ENCODE measurements around the gene SMARCD2. TPM values are rescaled to one million over a fixed set of nuclear protein-coding genes. Genes with fewer than 3 reads are reported as not detected.

Gene SMARCD2
- polyA plus RNA-seq, 2 of the 4 experiments (the other 2 are of a cell fraction) = 40.4 to 52.7 TPM

DNA sequence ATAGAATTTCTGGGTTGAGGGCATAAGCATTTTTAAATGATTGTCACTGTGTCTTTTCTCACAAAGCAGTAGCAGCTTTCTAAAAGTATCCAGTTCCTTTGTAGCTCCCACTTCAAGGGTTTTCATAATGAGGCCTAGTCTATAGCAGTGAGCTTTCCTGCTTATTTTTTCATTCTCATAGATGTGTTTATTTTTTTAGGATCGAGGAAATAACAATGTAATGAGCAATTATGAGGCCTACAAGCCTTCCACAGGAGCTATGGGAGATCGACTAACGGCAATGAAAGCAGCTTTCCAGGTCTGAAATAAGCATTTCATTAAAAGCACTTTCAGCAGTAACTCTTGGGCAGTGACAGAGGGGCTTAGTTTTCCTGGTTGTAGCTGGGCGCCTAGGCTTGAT, 25.8 kb downstream of the SMARCD2 start:
- no peaks in the 10 kb centered on the region for H3K9me3 ChIP-seq
- H3K4me1 ChIP-seq = peaks cover 24% of the 10 kb centered on the region
- no peak for ATAC-seq
- CTCF ChIA-PET = interaction anchor here (1.5 to 5.7 kb wide), 3 partner anchors 12 to 19 kb away, joined by 5 to 33 read pairs (median 27); partner anchors contain the start of genes FTSJ3 and PSMC5
- H3K4me3 ChIP-seq = no peak overlapping the region
- TF ChIP-seq NFE2L2 (conservative IDR thresholded peaks at IDR 0.05; ENCODE audit: low read length) = no peak
- TF ChIP-seq CEBPB (IDR thresholded peaks at IDR 0.05) = no peak
- TF ChIP-seq POLR2A (IDR thresholded peaks at IDR 0.05; ENCODE audit: low read length) = no peak
- no peak for TF ChIP-seq HEYL (CRISPR knock-in tag; IDR thresholded peaks at IDR 0.05)
- no peak for TF ChIP-seq ZC3H11A (IDR thresholded peaks at IDR 0.05)
- TF ChIP-seq TFCP2L1 (CRISPR knock-in tag; IDR thresholded peaks at IDR 0.05) = no peak
- TF ChIP-seq, protein P1, sequence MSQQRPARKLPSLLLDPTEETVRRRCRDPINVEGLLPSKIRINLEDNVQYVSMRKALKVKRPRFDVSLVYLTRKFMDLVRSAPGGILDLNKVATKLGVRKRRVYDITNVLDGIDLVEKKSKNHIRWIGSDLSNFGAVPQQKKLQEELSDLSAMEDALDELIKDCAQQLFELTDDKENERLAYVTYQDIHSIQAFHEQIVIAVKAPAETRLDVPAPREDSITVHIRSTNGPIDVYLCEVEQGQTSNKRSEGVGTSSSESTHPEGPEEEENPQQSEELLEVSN (IDR thresholded peaks at IDR 0.05; ENCODE audit: borderline replicate concordance, low read depth) = no peak
- no peak for TF ChIP-seq CHD4 (IDR thresholded peaks at IDR 0.05; ENCODE audit: borderline replicate concordance)
- TF ChIP-seq EP300 (IDR thresholded peaks at IDR 0.05) = no peak
- TF ChIP-seq PHF8 (IDR thresholded peaks at IDR 0.05; ENCODE audit: borderline replicate concordance, low read depth) = no peak
- TF ChIP-seq ZFP36 (IDR thresholded peaks at IDR 0.05; ENCODE audit: borderline replicate concordance, partially characterized antibody) = no peak
- TF ChIP-seq, protein P2, sequence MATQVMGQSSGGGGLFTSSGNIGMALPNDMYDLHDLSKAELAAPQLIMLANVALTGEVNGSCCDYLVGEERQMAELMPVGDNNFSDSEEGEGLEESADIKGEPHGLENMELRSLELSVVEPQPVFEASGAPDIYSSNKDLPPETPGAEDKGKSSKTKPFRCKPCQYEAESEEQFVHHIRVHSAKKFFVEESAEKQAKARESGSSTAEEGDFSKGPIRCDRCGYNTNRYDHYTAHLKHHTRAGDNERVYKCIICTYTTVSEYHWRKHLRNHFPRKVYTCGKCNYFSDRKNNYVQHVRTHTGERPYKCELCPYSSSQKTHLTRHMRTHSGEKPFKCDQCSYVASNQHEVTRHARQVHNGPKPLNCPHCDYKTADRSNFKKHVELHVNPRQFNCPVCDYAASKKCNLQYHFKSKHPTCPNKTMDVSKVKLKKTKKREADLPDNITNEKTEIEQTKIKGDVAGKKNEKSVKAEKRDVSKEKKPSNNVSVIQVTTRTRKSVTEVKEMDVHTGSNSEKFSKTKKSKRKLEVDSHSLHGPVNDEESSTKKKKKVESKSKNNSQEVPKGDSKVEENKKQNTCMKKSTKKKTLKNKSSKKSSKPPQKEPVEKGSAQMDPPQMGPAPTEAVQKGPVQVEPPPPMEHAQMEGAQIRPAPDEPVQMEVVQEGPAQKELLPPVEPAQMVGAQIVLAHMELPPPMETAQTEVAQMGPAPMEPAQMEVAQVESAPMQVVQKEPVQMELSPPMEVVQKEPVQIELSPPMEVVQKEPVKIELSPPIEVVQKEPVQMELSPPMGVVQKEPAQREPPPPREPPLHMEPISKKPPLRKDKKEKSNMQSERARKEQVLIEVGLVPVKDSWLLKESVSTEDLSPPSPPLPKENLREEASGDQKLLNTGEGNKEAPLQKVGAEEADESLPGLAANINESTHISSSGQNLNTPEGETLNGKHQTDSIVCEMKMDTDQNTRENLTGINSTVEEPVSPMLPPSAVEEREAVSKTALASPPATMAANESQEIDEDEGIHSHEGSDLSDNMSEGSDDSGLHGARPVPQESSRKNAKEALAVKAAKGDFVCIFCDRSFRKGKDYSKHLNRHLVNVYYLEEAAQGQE (IDR thresholded peaks at IDR 0.05) = no peak
- TF ChIP-seq, protein P3, sequence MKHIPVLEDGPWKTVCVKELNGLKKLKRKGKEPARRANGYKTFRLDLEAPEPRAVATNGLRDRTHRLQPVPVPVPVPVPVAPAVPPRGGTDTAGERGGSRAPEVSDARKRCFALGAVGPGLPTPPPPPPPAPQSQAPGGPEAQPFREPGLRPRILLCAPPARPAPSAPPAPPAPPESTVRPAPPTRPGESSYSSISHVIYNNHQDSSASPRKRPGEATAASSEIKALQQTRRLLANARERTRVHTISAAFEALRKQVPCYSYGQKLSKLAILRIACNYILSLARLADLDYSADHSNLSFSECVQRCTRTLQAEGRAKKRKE (CRISPR knock-in tag; IDR thresholded peaks at IDR 0.05; ENCODE audit: low read depth) = no peak
- no peak for TF ChIP-seq FOSB (CRISPR knock-in tag; IDR thresholded peaks at IDR 0.05)
- no peak for TF ChIP-seq GATA3 (IDR thresholded peaks at IDR 0.05; ENCODE audit: borderline replicate concordance)
- TF ChIP-seq EHF (CRISPR knock-in tag; IDR thresholded peaks at IDR 0.05) = no peak
- no peak for TF ChIP-seq ZNF302 (CRISPR knock-in tag; IDR thresholded peaks at IDR 0.05)
- TF ChIP-seq JUN (IDR thresholded peaks at IDR 0.05) = no peak
- no peak for TF ChIP-seq KDM1A (IDR thresholded peaks at IDR 0.05; ENCODE audit: low read depth)
- 86% methylated on average over 4 of the region's 4 CpGs for WGBS (ENCODE audit: missing lambda C conversion rate)
- no peak for DNase-seq (ENCODE audit: low read depth in 1 of 2, low spot score in 1 of 2)
- H3K27ac ChIP-seq = no peak overlapping the region
- FAIRE-seq = no peak
- H3K4me2 ChIP-seq = no peak overlapping the region
- POLR2A ChIA-PET = interaction anchor here (1.0 kb wide), 2 partner anchors 10 to 43 kb away, joined by 3 read pairs; partner anchors contain the start of genes CCDC47 and PSMC5

DNA sequence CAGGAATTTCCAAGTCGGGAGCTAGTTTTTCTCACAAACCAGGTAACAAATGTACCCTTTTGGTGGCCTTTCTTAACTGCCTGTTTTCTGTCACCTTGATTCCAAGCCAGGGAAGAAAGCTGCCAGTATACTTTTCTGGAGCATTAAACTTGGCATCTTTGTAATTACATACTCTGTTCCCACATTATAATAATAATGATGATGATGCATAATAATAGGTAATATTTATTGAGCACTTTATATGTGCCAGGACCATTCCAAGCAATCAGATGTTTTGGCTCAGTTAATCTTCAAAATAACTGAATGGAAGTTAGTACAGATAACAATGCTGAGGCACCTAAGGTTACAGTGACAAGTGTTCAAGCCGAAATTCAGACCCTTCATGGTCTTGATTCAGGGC, 26.4 kb downstream of the SMARCD2 start:
- H3K4me2 ChIP-seq = no peak overlapping the region
- H3K27ac ChIP-seq = no peak overlapping the region
- H3K4me3 ChIP-seq = no peak overlapping the region
- H3K4me1 ChIP-seq = peaks cover 24% of the 10 kb centered on the region
- DNase-seq (ENCODE audit: low read depth in 1 of 2, low spot score in 1 of 2) (no peak), ATAC-seq (no peak), FAIRE-seq (no peak)
- no peaks in the 10 kb centered on the region for H3K9me3 ChIP-seq
- WGBS (ENCODE audit: missing lambda C conversion rate) = 92% methylated on average over 2 of the region's 2 CpGs
- POLR2A ChIA-PET = interaction anchor here (1.0 kb wide), 2 partner anchors 11 to 43 kb away, joined by 3 read pairs; partner anchors contain the start of genes CCDC47 and PSMC5
- CTCF ChIA-PET = interaction anchor here (1.5 to 5.7 kb wide), 5 partner anchors 11 to 33 kb away, joined by 5 to 33 read pairs (median 8); partner anchors contain the start of genes FTSJ3 and PSMC5
- TF ChIP-seq CBX8 (IDR thresholded peaks at IDR 0.05) (no peak), FOSL2 (IDR thresholded peaks at IDR 0.05) (no peak), FOSL2 (CRISPR knock-in tag; IDR thresholded peaks at IDR 0.05) (no peak), MAFK (IDR thresholded peaks at IDR 0.05; ENCODE audit: partially characterized antibody) (peak; percentile 84), RFX5 (IDR thresholded peaks at IDR 0.05) (no peak)
- TF ChIP-seq, protein P4, sequence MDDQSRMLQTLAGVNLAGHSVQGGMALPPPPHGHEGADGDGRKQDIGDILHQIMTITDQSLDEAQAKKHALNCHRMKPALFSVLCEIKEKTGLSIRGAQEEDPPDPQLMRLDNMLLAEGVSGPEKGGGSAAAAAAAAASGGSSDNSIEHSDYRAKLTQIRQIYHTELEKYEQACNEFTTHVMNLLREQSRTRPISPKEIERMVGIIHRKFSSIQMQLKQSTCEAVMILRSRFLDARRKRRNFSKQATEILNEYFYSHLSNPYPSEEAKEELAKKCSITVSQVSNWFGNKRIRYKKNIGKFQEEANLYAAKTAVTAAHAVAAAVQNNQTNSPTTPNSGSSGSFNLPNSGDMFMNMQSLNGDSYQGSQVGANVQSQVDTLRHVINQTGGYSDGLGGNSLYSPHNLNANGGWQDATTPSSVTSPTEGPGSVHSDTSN (IDR thresholded peaks at IDR 0.05) = no peak

Measured in A549 (cell line).